ENCODE results near the gene GALNT1. TPM values are rescaled to one million over a fixed set of nuclear protein-coding genes. Genes with fewer than 3 reads are reported as not detected.

Gene GALNT1
- total and polyA plus RNA-seq, 10 of the 15 experiments (the other 5 are each of a cell fraction or from before 2014, with no cell fraction given), result 8.0 to 53.7 (median 29.9) TPM

GRCh38 chr18:35580701-35581539 lies 620 bp upstream of the GALNT1 start (continued):
- TF ChIP-seq REST (IDR thresholded peaks at IDR 0.05; ENCODE audit: low read depth, low read length) (no peak), GATAD2B (conservative IDR thresholded peaks at IDR 0.05; ENCODE audit: low read depth) (peak; percentile 94; the same call in 1 of the 2 replicates), RFX5 (IDR thresholded peaks at IDR 0.05; ENCODE audit: low read depth, low read length) (no peak), PAX8 (IDR thresholded peaks at IDR 0.05) (no peak), BCL3 (IDR thresholded peaks at IDR 0.05; ENCODE audit: borderline replicate concordance, insufficient read depth, low read depth, low read length, poor library complexity, severe bottlenecking) (no peak), CHD1 (IDR thresholded peaks at IDR 0.05; ENCODE audit: low read depth, low read length) (no peak)
